Esophagus squamous epithelium (tissue), 4 donors: ENCODE measurements around the gene CNIH3.

Source experiments
- POLR2A ChIP-seq, 4 donors: fragments of 450-650 bp; IDR thresholded peaks; one replicate each; pipeline ENCODE4 v1.6.1; 2017; ENCODE audit warnings: antibody characterized with exemption in 4 of 4, mild to moderate bottlenecking in 4 of 4, moderate library complexity in 3 of 4
- TF ChIP-seq, protein P1 (sequence below), 6 experiments: fragments of 450-650 bp in 4 of 6; fragments of 200-600 bp in 2 of 6; sonication (generic) in 2 of 6; IDR thresholded peaks; one replicate each; pipeline ENCODE4 v1.5.1; 2016 to 2019; ENCODE audit warnings: antibody characterized with exemption in 6 of 6, mild to moderate bottlenecking in 4 of 6, moderate library complexity in 4 of 6

DNA sequence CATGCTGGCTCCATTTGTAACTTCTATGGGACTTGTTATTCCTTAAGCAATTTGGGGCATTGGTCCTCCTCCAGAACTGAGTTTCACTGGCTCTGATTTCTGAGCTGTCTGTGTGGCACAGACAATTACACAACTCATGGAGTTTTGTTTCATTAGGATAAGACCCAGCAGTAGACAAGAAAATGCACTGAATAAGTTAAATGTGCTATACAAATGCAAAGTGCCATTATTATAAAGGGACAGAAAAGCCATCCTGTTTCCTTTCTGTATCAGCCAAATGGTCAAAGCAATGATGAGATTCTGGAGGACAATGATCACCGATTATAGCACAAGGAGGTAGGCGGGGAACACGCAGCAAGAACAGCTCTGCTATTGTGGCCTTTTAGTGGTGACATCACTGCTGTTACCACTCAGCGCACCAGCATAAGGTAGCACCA lies 81.9 kb downstream of the CNIH3 start:
- TF ChIP-seq, protein P1, sequence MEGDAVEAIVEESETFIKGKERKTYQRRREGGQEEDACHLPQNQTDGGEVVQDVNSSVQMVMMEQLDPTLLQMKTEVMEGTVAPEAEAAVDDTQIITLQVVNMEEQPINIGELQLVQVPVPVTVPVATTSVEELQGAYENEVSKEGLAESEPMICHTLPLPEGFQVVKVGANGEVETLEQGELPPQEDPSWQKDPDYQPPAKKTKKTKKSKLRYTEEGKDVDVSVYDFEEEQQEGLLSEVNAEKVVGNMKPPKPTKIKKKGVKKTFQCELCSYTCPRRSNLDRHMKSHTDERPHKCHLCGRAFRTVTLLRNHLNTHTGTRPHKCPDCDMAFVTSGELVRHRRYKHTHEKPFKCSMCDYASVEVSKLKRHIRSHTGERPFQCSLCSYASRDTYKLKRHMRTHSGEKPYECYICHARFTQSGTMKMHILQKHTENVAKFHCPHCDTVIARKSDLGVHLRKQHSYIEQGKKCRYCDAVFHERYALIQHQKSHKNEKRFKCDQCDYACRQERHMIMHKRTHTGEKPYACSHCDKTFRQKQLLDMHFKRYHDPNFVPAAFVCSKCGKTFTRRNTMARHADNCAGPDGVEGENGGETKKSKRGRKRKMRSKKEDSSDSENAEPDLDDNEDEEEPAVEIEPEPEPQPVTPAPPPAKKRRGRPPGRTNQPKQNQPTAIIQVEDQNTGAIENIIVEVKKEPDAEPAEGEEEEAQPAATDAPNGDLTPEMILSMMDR (IDR thresholded peaks at IDR 0.05), result no peak
- TF ChIP-seq POLR2A (IDR thresholded peaks at IDR 0.05), result no peak
